NCI-H1930 (cell line): Measurements from ENCODE around the gene SUSD4.

ENCODE experiments used
- DNase-seq, 2 experiments: peaks; one replicate each; lab custom pipeline; 2025; lab: John Stamatoyannopoulos, UW

SUSD4 gene

DNA sequence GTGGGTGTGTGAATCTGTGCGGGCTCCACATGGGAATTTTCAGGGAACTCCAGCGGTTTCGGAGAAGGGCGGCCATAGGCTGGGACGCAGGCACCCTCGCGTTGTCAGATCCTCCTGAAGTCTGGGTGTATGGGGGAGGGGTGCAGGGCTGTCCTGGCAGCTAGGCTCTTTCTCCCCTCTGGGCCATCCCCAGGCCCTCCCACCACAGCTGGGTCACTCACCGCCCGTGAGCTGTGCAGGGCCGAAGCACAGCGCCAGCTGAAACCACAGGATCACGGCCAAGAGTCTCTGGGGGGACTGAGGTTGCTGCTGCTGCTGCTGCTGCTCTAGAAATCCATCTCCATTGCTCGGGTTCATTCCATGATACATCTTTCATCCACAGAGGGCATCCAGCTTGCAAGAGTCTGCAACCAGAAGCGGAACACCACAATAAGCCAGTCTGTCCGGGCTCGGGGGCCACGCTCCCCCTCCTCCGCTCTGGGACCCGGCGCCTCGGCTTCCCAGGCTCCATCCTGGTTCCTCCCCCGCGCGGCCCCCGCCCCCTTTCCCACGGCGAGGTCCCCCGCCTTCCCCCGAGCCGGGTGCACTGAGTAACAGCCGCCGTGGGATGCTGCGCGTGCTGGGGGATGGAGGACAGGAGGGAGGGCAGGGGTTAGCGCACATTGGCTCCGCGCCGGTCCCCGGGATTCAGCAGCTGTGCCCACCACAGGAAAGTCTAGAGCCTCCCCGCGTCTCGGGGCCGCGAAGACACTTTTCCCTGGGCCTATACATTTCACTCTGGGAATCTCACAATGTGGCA is 720 bp downstream of the SUSD4 start:
- peak in 1 of 2 experiments; percentile 5 for DNase-seq

DNA sequence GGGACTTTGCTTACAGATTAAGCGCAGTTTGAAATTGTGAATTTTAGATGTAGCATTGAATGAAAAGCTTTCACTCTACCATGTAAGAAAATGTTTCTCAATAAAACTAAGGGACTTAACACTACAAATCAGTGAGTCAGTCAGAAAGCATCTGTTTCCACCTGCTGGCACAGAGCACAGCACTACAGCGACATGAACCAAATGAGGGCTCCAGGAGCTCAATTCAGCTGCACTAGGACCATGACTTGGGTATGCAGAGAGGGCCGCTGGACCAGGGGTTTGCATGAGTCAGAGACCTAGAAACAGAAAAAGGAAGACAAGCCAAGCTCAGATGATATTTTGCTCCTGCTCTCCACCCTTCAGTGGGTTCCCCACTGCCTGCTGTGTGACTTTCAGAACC is 5.2 kb downstream of the SUSD4 start:
- DNase-seq = no peak

DNA sequence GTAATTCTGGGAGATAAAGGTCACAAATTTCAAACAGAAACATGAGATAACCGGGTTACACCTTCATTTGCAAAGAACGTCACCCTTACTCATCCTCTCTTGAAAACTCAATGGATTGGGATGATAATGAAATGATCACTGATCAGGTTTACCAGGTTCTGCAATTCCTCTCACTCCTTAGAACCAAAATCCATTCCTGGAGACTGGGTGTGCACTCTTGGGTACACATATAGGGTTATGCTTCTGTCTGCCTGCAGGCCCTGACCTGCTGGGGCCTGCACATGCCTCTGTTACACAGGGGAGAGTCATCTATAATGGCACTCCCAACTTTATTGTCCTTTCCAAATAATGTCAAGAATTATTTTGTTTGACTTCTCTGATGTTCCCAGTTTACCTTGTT is 8.3 kb downstream of the SUSD4 start:
- DNase-seq = no peak

DNA sequence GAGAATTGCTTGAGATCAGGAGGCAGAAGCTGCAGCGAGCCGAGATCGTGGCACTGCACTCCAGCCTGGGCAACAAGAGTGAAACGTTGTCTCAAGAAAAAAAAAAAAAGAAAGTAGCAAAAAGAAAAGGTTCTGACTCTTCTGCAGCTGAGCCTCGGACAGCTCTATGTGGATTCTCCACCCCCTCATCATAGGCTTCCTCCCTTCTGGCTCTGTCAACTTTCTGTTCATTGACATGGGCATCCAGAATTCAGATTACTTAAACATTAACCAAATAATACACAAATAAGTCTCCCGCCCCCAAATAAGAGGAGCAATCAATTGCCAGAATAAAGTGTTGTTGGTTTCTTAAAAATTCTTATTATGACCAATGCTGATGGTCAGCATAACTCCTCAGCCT is 10.0 kb downstream of the SUSD4 start:
- DNase-seq = no peak

DNA sequence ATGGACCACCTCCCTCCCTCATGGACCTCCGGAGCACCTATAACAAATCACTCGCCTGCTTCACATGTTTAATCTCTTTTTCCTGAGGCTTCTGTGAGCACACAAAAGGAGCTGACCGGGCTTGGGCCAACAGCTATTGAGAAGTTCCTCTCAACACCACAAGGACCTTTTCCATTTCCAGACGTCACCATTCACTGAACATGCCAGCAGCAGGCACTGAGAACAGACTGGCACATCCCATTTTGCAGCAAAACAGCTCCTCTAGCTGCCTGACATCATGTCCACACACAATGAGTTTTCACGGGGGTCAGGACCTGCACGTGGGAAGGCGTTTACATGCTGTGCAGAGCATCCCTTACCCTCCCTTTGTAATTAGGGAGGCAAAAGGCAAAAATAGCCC is 11.0 kb downstream of the SUSD4 start:
- DNase-seq = no peak

DNA sequence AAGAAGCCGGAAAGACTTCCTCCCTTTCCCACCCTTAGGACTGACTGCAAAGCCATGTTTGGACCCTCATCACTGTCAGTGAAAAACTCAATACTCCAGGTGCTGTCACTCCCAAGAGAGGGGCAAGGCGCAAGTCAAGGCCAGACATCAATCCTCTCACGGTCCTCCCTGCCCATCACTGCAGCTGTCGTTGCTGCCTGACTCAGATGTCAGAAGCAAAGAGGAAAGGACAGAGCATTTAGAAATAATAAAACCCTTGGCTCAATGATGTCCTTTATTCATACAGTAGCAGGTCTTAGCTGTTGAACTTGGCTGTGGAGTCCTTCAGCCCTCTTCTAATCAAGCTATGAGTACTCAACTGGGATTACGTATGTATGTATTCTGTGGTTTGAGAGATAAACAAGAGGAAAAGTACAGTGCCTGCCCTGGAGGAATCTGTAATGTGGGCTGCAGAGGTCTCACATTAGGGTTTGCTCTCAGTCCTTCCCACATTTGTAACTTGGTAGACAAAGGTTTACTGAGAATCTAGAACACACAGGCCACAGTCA is 13.5 kb downstream of the SUSD4 start:
- no peak for DNase-seq

DNA sequence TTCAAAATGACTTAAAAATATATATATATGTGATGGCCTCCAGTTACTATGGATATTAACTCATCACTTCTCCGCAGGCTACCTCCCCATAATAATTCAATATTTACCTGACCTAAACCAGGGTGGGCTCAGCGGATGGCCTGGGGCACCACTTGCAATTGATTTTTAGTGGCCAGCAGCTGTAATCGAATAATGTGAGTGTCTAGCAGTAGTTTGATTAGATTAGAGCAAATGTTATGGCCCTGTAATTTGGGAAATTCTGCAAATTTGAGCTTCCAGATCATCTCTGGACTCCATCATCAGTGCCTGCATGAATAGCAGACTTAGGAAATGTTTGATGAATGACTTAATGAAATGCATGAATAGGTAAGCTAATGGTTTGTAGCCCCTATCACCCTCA is 14.7 kb downstream of the SUSD4 start:
- DNase-seq = no peak

DNA sequence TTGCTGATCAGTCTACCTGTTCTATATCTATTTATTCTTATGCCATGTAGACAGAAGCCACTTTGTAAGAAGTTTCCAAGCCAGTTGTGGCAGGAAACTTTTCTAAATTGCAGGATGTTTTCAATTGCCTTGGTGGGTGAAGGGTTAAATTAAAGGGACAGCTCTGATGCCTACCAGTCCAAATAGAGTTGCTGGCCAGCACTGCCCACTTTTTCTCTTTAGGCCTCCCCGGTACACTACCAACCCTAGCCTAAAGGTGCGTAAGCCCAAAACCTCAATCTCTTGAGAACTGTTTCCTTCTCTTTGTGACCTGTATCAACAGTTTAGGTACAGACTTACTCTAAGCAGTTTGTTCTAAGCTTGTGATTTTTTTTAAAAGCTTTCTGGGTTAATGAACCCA is 15.5 kb downstream of the SUSD4 start:
- no peak for DNase-seq

DNA sequence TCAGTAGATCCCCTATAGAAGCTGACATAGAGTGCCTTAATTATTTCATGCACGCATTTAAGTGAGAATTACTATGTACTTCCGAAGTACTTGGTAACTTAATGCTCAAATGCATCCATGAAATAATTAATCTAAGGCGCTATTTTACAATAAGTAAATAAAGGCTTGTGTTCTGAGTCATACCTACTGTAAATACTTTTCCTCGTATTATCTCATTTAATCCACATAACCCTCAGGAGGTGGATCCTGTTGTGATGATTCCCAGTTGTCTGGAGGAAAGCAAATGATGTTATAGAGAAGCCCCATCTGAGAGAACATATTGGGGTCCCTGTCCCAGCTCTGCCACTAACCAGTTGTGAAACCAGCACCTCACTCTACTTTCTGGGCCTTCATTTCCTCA is 16.4 kb downstream of the SUSD4 start:
- no peak for DNase-seq

DNA sequence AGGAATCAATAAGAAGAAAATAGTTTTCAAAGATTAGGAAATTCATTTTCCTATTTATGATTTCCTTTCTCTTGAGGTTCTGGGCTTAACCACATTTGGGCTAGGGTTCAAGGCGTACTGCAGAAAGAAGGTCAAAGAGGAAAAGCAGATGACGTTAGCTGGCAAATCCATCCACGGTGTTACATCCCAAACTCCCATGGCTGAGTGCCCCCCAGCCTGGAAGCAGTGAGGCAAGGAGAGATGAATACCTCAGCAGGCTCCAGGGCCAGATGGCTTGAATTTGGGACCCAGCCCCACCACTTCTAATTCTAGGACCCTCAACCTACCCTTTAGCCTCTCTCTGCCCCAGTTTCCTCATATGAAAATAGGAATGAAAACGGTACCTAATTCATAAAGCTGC is 17.7 kb downstream of the SUSD4 start:
- no peak for DNase-seq

DNA sequence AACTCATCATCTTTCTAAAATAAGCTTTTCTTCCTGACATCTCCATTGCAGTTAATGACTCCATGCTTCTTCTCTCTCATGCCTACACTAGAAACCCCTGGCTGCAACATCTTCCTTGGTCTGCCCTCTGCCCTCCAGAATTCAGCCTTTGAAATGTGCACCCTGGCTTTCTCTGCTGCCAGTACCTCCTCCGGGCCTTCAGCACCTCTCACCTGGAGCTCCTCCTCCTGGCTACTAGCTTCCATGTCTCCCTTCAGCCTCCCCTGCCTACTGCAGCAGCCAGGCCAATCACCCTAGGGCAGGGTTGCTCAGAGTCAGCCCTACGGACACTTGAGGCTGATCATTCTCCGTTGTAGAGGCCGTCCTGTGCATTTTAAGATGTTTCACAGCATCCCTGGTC is 18.3 kb downstream of the SUSD4 start:
- DNase-seq = no peak

DNA sequence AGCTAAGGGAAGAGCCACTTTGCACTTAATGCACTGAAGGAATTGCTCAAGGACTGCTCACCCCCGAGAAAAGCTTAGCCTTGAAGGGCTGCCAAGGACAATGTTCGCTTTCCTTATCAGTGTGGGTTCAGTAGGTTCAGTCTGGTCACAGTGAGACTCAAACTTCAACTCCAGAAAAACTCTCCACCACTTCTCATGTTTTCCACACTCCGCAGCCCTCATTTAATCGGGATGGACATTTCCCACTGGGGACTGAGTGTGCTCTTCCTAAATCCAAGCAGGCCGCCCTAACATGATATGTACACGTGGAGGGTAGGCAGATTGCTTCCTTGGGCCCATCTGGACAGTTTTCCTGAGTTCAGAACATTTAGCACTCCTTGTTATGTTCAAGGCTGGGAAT is 19.5 kb downstream of the SUSD4 start:
- no peak for DNase-seq

DNA sequence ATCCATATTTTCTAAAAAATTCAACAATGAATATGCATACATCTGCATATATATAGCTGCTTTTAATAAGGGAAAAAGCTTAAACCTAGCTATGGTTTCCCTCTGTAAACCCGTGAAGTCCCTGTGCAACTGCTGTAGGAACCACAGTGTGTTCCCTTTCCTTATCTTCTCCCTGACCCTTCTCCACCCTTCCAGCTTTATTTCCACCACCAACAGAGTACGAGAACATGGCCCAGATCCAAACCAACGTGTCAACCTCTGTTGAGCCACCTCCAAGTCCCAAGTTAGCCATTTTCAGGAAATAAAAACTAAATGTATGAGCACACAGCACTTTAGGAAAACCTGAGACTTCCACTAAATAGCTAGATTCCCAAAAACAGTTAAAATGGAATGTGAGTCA is 20.3 kb downstream of the SUSD4 start:
- DNase-seq = no peak

DNA sequence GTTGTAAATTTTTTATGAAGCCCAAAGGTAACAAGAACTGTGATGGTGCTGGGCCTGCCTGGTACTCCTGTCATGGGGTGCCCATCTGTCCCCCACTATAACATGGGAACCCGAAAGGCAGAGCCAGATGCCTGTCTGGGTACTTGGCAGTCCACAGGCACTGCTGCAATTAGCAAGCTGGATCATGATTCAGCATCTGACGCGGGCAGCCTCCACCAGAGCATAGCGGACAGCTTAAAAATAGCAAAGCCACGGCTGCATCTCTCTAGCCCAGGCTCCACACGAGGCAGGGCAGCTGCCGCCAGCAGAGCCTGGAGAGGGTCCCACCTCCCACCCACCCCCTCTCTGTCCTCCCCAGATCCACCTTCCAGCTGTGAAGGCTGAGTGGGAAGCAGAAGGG is 22.9 kb downstream of the SUSD4 start:
- no peak for DNase-seq

DNA sequence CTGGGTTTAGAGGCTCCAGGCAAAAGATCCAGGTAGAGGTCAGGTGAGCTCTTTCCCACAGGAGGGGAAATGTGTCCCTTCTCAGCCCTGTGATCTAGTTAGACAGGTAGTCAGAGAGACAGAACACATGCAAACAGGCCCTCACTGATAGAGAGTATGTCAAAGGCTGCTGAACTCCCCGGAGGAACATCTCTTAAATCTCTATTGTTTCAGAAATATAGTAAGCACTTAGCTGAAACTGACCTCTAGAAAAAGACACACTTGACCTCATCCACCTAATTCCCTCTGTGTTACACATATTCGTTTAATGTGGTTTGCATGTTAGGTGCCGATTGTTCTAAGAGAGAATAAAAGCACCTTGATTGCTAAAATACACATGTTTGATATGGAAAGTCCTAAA is 23.3 kb downstream of the SUSD4 start:
- no peak for DNase-seq

DNA sequence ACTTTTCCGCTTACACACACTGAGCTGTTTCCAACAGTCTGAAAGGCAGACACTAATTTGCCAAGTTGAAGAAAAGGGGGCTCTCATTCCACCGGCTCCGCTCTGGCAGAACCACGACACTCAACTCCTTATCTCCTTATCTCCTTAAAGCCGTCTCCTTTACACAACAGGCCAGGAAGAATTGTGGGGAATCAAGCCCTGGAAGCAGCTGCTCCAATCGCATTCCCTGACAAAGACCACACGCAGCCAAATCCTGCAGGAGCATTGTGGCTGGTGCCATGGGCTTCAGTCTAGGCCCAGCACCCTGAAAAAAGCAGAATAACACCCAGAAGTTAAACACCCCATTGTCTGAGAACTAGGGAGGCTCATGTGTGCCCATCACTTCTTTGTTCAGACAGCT is 24.1 kb downstream of the SUSD4 start:
- no peak for DNase-seq

DNA sequence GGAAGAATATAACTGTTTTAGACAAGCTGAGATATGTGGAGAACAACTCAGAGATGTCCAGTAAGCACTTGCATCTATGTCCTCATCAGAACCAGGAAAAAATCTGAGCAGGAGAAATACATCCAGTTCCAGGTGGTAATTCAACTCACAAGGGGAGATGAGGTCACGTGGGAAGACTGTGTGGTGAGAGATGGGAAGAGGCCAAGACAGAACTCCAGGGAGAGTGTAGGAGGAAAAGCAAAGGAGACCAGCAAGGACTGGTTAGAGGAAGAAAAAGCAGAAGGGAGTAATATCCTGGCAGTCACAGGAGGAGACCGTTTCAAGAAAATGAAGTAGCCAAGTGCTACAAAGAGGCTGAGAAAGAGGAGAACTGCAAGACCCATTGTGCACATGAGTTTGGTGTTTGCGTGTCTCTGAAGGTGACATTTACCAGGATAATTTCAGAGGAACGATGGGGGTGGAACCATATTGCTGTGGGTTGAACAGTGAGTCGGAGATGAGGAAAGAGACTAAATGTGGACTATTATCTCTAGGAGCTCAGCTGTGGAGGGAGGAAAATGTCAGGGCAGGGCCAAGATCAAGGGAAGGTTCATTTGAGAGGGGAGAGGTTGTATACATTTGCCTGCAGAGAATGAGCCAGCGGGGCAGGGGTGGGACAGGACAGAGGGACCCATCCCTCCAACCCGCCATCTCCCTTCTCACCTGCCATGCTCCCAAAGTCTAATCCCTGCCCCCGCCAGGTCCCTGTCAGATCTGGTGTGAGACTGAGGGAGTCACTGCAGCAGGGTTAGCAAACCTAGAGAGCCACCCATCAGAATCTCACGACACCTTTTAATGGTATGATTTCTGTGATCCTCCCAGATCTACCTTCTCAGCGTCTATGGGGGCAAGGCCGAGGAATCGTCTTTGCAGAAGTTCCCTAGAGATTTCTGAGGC is 24.9 kb downstream of the SUSD4 start:
- no peak for DNase-seq

DNA sequence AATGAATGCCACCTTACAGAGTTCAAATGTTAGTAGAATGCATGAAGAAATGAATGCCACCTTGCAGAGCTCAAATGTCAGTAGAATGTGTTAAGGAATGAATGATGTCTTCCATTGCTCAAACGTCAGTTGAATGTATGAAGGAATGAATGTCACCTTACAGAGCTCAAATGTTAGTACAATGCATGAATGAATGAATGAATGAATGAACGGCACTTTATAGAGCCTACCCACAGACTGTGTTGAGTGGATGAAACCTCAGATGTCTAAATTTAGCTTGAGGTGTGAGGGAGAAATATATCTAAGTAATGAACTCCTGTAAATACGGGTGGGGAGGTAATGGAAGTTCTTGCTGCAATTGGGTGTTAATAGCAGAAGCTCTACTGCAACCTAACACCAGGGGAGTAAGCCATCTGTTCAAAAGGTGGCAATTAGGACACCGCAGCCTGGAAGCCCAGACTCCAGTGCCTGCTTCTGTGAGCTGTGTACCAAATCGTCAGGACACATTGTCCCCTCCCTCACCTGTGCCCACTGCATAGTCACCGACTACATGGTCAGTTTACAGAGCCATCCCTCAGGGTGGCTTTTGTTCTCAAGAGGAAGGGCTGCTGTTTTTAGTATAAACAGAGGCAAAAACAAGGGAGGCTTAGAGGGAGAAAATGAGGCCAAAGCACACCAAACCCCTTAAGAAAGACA is 26.7 kb downstream of the SUSD4 start:
- no peak for DNase-seq

DNA sequence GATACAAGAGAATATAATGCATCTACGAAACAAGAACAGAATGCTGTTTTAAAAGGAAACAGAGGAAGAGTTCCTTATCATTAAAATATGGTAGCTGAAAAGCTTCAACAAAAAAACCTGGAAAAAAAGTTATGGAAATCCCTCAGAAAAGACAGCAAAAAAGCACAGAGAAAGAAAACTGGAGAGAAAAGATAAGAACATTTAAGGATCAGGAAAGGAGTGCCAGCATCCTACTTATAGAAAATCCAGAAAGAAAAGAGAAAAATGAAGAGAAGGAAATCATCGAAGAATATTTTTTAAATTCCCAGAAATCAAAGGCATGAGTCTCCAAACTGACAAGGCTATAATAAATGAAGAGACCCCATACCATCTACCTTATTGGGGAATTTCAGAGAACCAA is 29.8 kb downstream of the SUSD4 start:
- DNase-seq = no peak

DNA sequence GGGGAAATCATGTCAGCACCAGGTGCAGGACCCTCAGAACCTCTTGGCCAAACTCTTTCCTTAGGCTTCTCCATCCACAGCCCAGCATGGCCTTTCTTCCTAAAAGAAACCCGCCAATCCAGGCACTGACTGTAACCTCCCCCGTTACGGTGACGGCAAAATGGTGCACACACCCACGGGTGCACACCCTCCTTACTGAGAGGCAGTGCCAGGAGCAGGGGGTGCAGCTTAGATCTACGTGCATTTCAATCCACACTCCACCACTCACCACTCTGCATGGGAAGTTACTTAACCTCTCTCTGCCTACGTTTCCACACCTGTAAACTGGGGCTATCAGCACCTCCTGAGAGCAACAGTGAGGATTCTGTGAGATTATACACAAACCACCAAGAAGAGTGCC is 31.0 kb downstream of the SUSD4 start:
- DNase-seq = no peak

DNA sequence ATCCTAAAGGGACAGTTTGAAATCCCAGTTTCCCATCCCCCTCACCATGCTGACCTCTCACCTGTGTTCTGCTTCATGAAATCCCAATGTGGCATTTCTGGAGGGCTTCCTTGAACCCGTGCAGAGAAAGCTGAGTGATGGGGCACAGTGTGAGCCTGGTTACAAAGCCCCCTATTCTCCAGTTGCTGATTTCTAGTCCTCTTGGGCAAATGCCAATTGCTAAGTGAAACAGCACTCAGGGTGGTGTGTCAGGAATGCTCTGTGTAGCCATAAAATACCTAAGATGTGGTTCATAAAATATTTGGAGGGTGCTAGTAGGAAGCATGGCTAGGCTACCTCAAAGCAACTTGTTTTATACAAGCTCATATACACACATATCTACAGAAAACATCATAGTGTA is 32.0 kb downstream of the SUSD4 start:
- no peak for DNase-seq

DNA sequence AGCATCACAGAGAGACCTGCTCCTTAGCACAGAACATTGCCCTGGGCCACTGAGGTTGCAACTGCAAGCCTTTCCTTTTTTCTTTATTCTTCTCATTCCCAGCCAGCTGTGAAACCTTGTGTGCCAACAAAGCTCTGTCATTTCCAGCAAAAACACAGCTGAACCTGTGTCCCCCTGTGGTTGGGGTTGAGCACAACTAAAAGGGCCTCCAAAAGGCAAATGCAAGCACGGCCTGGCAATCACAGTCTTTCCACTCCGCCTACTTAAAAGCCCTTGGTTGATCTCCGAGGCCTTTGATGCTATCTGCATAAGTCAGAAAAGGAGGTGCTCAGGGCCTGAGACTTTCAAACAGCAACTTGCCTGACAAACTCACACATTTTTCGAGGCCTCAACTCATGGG is 32.7 kb downstream of the SUSD4 start:
- no peak for DNase-seq
